ENCODE results near the gene CACNA1B. TPM values are rescaled to one million over a fixed set of nuclear protein-coding genes. Genes with fewer than 3 reads are reported as not detected.

The CACNA1B gene
- total RNA-seq, 1 donor from 2014 or later, result not detected

- no peak for FAIRE-seq
- no peak for TF ChIP-seq CTCF (IDR thresholded peaks at IDR 0.05; ENCODE audit: insufficient read depth, low read length, severe bottlenecking)
- DNase-seq (ENCODE audit: low read depth), result no peak
- Histone ChIP-seq H3K36me3 (ENCODE audit: control insufficient read depth, insufficient read depth, low read length) (no peaks in the 10 kb centered on the region), H3K27me3 (ENCODE audit: control insufficient read depth, insufficient read depth, low read length) (peaks cover 4% of the 10 kb centered on the region), H3K4me3 (ENCODE audit: low read depth, low read length) (no peak overlapping the region)
These were observed 142.7 kb downstream of the CACNA1B start for GRCh38 chr9:138020120-138020794.

- Histone ChIP-seq H3K4me3 (ENCODE audit: low read depth, low read length) (no peak overlapping the region), H3K27me3 (ENCODE audit: control insufficient read depth, insufficient read depth, low read length) (peaks cover 4% of the 10 kb centered on the region), H3K36me3 (ENCODE audit: control insufficient read depth, insufficient read depth, low read length) (no peaks in the 10 kb centered on the region)
- no peak for TF ChIP-seq CTCF (IDR thresholded peaks at IDR 0.05; ENCODE audit: insufficient read depth, low read length, severe bottlenecking)
- FAIRE-seq (no peak), DNase-seq (ENCODE audit: low read depth) (no peak)
These were observed 143.2 kb downstream of the CACNA1B start for GRCh38 chr9:138020795-138021182.

- no peak for TF ChIP-seq CTCF (IDR thresholded peaks at IDR 0.05; ENCODE audit: insufficient read depth, low read length, severe bottlenecking)
- Histone ChIP-seq H3K4me3 (ENCODE audit: low read depth, low read length) (no peak overlapping the region), H3K36me3 (ENCODE audit: control insufficient read depth, insufficient read depth, low read length) (no peaks in the 10 kb centered on the region), H3K27me3 (ENCODE audit: control insufficient read depth, insufficient read depth, low read length) (peaks cover 4% of the 10 kb centered on the region)
- FAIRE-seq (no peak), DNase-seq (ENCODE audit: low read depth) (no peak)
These were observed 143.9 kb downstream of the CACNA1B start for GRCh38 chr9:138021251-138022056.

- TF ChIP-seq CTCF (IDR thresholded peaks at IDR 0.05; ENCODE audit: insufficient read depth, low read length, severe bottlenecking), result peak; percentile 26
- Histone ChIP-seq H3K27me3 (ENCODE audit: control insufficient read depth, insufficient read depth, low read length) (peaks cover 4% of the 10 kb centered on the region), H3K36me3 (ENCODE audit: control insufficient read depth, insufficient read depth, low read length) (no peaks in the 10 kb centered on the region), H3K4me3 (ENCODE audit: low read depth, low read length) (no peak overlapping the region)
- FAIRE-seq (no peak), DNase-seq (ENCODE audit: low read depth) (no peak)
These were observed 144.6 kb downstream of the CACNA1B start for GRCh38 chr9:138022121-138022741.

- Histone ChIP-seq H3K27me3 (ENCODE audit: control insufficient read depth, insufficient read depth, low read length) (peaks cover 4% of the 10 kb centered on the region), H3K36me3 (ENCODE audit: control insufficient read depth, insufficient read depth, low read length) (no peaks in the 10 kb centered on the region), H3K4me3 (ENCODE audit: low read depth, low read length) (no peak overlapping the region)
- FAIRE-seq (no peak), DNase-seq (ENCODE audit: low read depth) (no peak)
- no peak for TF ChIP-seq CTCF (IDR thresholded peaks at IDR 0.05; ENCODE audit: insufficient read depth, low read length, severe bottlenecking)
These were observed 145.3 kb downstream of the CACNA1B start for GRCh38 chr9:138022756-138023393.

Data from bronchial epithelial cell (primary cell).